Left renal pelvis (tissue), 4 donors: ENCODE results near the gene TMEM170B. TPM values are rescaled to one million over a fixed set of nuclear protein-coding genes. Genes with fewer than 3 reads are reported as not detected.

Experiments
- DNase-seq, 4 donors: peaks; one replicate each; pipeline ENCODE4 v3.0.0-alpha.2; 2013; ENCODE audit warnings: low read depth in 4 of 4, low spot score in 3 of 4
- polyA plus RNA-seq, 4 donors: library from polyadenylated mRNA; unstranded; fragments of 120-200 nt; gene quantifications; one replicate each; pipeline ENCODE4 v1.2.1, GENCODE V29; 2013; ENCODE audit not compliant: insufficient read length in 4 of 4

TMEM170B gene
- polyA plus RNA-seq, 4 donors: 7.3 to 10.7 (median 9.7) TPM

GRCh38 chr6:11580686-11581405 lies 43.3 kb downstream of the TMEM170B start:
- no peak for DNase-seq

GRCh38 chr6:11584244-11584643 lies 46.7 kb downstream of the TMEM170B start:
- DNase-seq: no peak

GRCh38 chr6:11585426-11586016 lies 48.0 kb downstream of the TMEM170B start:
- DNase-seq: no peak

- DNase-seq: no peak
Observed at GRCh38 chr6:11586117-11586516, 48.6 kb downstream of the TMEM170B start.

GRCh38 chr6:11586536-11586935 lies 49.0 kb downstream of the TMEM170B start:
- DNase-seq: no peak

- no peak for DNase-seq
Observed at GRCh38 chr6:11589261-11589660, 51.7 kb downstream of the TMEM170B start.

- DNase-seq: no peak
Observed at GRCh38 chr6:11592294-11592906, 54.9 kb downstream of the TMEM170B start.

GRCh38 chr6:11593096-11593495 lies 55.5 kb downstream of the TMEM170B start:
- DNase-seq: no peak

- no peak for DNase-seq
Observed at GRCh38 chr6:11595903-11596302, 58.4 kb downstream of the TMEM170B start.

- DNase-seq: no peak
Observed at GRCh38 chr6:11596640-11597237, 59.2 kb downstream of the TMEM170B start.

- DNase-seq: no peak
Observed at GRCh38 chr6:11598687-11599086, 61.1 kb downstream of the TMEM170B start.

- no peak for DNase-seq
Observed at GRCh38 chr6:11600251-11600650, 62.7 kb downstream of the TMEM170B start.

GRCh38 chr6:11601776-11602605 lies 64.4 kb downstream of the TMEM170B start:
- no peak for DNase-seq

- no peak for DNase-seq
Observed at GRCh38 chr6:11604215-11604614, 66.7 kb downstream of the TMEM170B start.

GRCh38 chr6:11604836-11605506 lies 67.4 kb downstream of the TMEM170B start:
- no peak for DNase-seq

- no peak for DNase-seq
Observed at GRCh38 chr6:11605507-11605905, 68.0 kb downstream of the TMEM170B start.

- no peak for DNase-seq
Observed at GRCh38 chr6:11606332-11606731, 68.8 kb downstream of the TMEM170B start.

GRCh38 chr6:11607383-11607782 lies 69.8 kb downstream of the TMEM170B start:
- DNase-seq: no peak

GRCh38 chr6:11608600-11609323 lies 71.2 kb downstream of the TMEM170B start:
- DNase-seq: no peak
